ENCODE results near the gene PSME2.

Gene PSME2

DNA sequence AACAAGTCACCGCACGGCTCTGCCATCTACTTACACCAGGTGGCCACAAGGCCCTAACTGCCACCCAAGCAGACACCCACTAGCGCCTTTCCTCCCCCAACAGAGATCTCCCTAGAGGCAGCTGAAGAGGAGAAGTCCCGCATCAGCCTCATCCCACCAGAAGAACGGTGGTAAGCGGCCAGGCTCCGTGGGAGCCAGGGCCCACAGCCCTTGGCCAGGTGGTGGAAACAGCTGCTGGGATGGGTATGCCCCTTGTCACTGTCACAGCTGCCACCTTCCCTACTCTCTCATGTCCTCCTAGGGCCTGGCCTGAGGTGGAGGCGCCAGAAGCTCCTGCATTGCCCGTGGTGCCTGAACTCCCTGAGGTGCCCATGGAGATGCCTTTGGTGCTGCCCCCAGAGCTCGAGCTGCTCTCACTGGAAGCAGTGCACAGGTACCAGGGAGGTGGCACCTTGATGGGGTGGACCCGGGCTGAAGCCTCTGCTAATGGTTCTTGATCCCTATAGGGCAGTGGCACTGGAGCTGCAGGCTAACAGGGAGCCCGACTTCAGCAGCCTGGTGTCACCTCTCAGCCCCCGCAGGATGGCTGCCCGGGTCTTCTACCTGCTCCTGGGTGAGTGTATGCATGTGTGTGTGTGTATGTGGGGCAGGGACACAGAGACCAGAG lies 33.0 kb upstream of the PSME2 start:
- no peak for DNase-seq

- DNase-seq = no peak
Measured at GRCh38 chr14:24178399-24179178, 32.2 kb upstream of the PSME2 start.

GRCh38 chr14:24177891-24178290 lies 31.5 kb upstream of the PSME2 start:
- no peak for DNase-seq

DNA sequence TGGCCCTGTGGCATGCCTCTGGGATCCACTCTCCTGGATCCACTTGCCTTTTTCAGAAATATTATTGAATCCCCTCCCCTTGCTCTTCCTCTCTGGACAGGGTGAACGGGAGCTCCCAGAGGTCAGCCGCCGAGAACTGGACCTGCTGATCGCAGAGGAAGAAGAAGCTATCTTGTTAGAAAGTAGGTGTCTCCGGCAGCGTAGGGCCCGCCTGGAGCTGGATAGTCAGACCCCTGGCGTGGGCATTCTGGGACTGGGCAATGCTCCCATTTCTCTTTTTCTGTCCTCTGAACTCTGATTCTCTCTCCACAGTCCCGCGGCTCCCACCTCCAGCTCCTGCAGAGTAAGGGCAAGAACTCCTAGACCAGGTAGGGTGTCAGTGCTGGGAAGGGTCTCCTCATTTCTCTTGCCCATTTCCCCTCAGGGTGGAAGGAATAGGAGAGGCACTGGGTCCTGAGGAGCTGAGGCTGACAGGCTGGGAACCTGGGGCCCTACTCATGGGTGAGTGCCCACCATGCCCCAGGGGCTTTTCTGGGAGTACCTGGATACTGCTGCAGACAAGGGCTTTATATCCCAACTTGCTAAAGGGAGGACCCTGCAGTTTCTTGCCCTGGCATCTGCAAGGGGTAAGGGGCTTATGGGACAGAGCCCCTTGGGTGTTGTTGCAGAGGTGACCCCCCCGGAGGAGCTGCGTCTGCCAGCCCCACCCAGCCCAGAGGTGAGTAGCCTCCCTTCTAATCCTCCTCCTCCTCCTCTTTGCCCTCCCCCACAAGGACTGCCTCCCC lies 30.8 kb upstream of the PSME2 start:
- no peak for DNase-seq

- no peak for DNase-seq
Measured at GRCh38 chr14:24176599-24176998, 30.2 kb upstream of the PSME2 start.

GRCh38 chr14:24172871-24173281 lies 26.5 kb upstream of the PSME2 start:
- DNase-seq = no peak

GRCh38 chr14:24172261-24172860 lies 26.0 kb upstream of the PSME2 start:
- no peak for DNase-seq

DNA sequence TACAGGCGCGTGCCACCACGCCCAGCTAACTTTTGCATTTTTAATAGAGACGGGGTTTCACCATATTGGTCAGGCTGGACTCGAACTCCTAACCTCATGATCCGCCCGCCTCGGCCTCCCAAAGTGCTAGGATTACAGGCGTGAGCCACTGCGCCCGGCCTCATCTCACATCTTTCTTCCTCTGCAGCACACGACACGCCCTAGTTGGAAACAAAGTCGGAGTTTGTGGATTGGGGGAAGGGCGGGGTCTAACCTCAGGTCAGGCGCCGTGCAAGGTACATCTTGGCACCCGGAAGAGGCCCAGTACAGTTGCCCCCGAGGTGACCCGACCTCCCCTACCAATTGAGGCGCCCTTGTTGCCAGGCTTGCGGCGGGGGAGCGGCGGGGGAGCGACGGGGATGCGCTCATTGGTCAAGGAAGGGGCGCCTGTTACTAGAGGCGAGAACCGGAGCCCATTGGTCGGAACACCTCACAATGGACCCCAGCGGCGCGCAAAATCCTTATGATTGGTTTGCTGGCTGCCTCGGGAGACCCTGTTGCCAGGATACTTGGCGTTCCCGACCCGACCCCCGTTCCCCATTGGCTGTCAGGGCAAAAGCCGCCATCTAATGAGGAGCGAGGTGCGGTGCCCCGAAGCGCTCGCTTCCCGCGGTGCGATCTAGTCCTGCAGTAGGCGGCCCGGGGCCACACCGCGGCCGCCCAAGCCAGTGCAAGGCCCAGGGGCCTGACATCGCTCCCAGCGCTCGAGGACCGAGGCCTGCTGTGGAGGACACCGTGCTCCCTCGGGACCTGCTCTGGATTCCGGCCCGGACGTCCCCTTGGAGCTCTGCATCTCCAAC lies 25.2 kb upstream of the PSME2 start, which contains the start of gene REC8:
REC8 (plus strand) TSS at position 659 of the 839 bp plus-strand sequence. CDS start 473 bp downstream, outside the sequence.
- DNase-seq = peak; percentile 91

- DNase-seq = no peak
Measured at GRCh38 chr14:24167469-24168114, 21.2 kb upstream of the PSME2 start.

- DNase-seq = no peak
Measured at GRCh38 chr14:24165785-24166184, 19.4 kb upstream of the PSME2 start.

GRCh38 chr14:24164518-24164991 lies 18.1 kb upstream of the PSME2 start:
- DNase-seq = no peak

DNA sequence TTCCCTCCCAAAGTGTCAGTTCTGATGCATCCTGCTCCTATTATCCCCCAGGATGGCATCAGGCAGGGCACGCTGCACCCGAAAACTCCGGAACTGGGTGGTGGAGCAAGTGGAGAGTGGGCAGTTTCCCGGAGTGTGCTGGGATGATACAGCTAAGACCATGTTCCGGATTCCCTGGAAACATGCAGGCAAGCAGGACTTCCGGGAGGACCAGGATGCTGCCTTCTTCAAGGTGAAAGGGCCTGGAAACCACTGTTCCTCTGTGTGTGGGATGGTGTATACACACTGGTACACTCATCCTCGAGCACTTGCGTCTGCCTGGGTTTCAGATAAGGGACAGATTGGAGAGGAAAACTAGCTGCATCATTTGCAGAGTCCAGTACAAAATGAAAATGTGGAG lies 15.7 kb upstream of the PSME2 start:
- DNase-seq = no peak

DNA sequence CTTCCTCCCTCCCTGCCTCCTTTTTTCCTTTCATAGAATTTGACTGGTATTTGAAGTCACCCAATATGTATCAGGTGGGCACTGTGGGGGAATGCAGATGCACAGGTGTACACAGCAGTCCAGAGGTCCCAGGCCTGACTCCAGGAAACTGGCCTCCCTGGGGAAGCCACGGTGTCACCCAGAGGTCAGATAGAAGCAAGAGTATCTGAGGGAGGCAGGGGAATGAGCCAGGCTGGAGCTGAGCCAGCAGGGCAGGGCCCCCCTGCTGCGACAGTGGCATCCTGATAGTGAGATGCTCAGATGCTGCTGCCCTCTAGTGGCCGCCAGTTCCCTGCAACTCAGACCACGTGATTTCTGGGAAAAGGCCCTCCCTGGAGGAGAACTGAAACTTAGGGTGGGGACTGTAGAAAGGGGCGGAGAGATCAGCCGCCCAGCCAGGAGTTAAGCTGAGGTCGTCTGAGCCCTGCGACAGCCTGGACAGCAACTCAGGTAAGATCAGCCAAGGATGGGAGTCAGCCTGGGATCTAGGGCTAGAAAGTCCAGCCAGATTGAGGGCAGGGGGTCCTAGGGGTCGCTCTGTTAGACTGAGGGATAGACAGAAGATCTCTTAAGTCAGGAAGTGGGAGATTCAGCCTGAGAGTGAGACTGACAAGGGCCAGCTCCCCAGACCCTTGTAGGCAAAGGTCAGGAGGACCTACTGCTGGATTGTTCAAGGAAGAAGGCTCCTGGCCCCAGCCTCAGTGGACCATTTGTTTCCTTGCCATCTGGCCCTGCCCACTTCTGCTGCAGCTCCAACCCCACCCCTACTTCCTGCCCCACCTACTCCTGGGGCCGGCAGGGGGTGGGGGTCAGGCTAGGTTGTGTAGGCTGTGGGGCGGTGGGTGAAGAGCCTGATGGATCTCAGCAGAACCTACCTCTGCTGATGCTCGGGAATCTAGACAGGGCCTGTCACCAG lies 14.7 kb upstream of the PSME2 start, which contains the start of gene IRF9:
IRF9 (plus strand) TSS at position 416 of the 955 bp plus-strand sequence. CDS start 880 bp downstream, outside the sequence.
- DNase-seq = peak; percentile 93

GRCh38 chr14:24160499-24160849 lies 14.1 kb upstream of the PSME2 start:
- no peak for DNase-seq

- DNase-seq = no peak
Measured at GRCh38 chr14:24159777-24160498, 13.5 kb upstream of the PSME2 start.

DNA sequence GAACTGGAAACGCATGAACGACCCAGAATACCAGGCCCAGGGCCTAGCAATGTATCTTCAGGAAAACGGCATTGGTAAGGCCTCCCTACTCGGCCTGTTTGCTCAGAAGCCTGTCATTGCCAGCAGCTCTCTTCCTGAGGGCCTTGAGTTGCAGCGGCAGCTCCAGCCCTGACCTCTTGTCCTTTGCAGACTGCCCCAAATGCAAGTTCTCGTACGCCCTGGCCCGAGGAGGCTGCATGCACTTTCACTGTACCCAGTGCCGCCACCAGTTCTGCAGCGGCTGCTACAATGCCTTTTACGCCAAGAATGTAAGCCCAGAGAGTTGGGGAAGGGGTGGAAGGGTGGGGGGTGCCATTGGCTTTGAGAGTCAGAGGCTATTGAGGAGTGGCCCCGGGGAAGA lies 10.9 kb upstream of the PSME2 start:
- DNase-seq = no peak

DNA sequence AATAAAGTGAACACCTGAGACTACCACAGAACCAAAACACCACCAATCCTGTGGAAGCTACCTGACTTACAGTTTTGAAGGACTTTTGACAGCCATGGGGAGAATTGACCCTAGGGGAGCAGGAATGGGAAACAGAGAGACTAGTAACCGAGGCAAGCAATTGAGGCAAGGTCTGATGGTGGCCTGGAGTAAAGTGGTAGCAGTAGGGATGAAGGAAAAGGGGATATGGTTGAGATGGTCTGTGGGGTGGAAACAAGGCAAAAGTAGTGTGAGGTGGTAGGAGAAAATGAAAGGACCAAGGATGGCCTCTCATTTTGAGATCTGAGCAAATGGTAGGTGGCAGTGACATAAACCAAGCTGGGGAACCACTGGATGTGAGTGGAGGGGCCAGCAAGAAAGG lies 10.4 kb upstream of the PSME2 start:
- DNase-seq = no peak

DNA sequence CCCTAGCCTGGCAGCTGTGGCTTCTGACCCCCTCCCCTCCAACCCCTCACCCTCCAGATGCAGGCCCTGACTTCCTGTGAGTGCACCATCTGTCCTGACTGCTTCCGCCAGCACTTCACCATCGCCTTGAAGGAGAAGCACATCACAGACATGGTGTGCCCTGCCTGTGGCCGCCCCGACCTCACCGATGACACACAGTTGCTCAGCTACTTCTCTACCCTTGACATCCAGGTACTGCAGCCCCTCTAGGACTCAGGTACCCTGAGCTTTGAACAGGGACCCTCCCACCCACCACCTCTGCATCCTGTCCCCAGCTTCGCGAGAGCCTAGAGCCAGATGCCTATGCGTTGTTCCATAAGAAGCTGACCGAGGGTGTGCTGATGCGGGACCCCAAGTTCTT lies 8.7 kb upstream of the PSME2 start:
- no peak for DNase-seq

DNA sequence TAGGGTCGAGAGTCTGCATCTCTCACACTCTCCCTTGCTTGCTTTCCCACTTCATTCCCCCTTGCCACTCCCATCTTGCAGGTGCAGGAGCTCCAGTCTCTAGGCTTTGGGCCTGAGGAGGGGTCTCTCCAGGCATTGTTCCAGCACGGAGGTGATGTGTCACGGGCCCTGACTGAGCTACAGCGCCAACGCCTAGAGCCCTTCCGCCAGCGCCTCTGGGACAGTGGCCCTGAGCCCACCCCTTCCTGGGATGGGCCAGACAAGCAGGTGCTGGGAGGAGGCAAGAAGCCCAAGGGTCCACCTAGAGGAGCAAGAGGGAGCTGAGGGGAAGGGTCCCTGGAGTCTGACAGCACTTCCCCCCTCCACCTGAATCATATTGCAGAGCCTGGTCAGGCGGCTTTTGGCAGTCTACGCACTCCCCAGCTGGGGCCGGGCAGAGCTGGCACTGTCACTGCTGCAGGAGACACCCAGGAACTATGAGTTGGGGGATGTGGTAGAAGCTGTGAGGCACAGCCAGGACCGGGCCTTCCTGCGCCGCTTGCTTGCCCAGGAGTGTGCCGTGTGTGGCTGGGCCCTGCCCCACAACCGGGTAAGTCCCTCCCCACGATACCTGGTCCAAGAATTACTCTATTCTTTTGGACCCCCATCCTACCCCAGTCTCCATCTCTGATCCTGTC lies 5.1 kb upstream of the PSME2 start:
- no peak for DNase-seq

All from left hindlimb (tissue), 1 donor.